Measurements from ENCODE around the gene GPR15LG. TPM values are rescaled to one million over a fixed set of nuclear protein-coding genes. Genes with fewer than 3 reads are reported as not detected.

The GPR15LG gene
- total RNA-seq, 1 donor from 2014 or later: 0.70 TPM

GRCh38 chr10:84202349-84202748 is 28.7 kb downstream of the GPR15LG start:
- DNase-seq (ENCODE audit: extremely low spot score, unreplicated experiment): no peak
- no peaks in the 10 kb centered on the region for H3K4me1 Mint-ChIP-seq (ENCODE audit: unreplicated experiment)
- no peak overlapping the region for H3K27ac Mint-ChIP-seq
- H3K9me3 Mint-ChIP-seq: no peaks in the 10 kb centered on the region
- no peaks in the 10 kb centered on the region for H3K36me3 Mint-ChIP-seq
- H3K27me3 Mint-ChIP-seq: peaks cover 52% of the 10 kb centered on the region
- TF ChIP-seq, protein P1, sequence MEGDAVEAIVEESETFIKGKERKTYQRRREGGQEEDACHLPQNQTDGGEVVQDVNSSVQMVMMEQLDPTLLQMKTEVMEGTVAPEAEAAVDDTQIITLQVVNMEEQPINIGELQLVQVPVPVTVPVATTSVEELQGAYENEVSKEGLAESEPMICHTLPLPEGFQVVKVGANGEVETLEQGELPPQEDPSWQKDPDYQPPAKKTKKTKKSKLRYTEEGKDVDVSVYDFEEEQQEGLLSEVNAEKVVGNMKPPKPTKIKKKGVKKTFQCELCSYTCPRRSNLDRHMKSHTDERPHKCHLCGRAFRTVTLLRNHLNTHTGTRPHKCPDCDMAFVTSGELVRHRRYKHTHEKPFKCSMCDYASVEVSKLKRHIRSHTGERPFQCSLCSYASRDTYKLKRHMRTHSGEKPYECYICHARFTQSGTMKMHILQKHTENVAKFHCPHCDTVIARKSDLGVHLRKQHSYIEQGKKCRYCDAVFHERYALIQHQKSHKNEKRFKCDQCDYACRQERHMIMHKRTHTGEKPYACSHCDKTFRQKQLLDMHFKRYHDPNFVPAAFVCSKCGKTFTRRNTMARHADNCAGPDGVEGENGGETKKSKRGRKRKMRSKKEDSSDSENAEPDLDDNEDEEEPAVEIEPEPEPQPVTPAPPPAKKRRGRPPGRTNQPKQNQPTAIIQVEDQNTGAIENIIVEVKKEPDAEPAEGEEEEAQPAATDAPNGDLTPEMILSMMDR (conservative IDR thresholded peaks at IDR 0.05): peak; percentile 28
- H3K4me3 Mint-ChIP-seq: no peak overlapping the region

- no peaks in the 10 kb centered on the region for H3K4me1 Mint-ChIP-seq (ENCODE audit: unreplicated experiment)
- no peaks in the 10 kb centered on the region for H3K9me3 Mint-ChIP-seq
- no peak overlapping the region for H3K4me3 Mint-ChIP-seq
- H3K27ac Mint-ChIP-seq: no peak overlapping the region
- TF ChIP-seq, protein P1 (conservative IDR thresholded peaks at IDR 0.05): peak; percentile 47
- DNase-seq (ENCODE audit: extremely low spot score, unreplicated experiment): no peak
- no peaks in the 10 kb centered on the region for H3K36me3 Mint-ChIP-seq
- peaks cover 54% of the 10 kb centered on the region for H3K27me3 Mint-ChIP-seq
Measured at GRCh38 chr10:84204122-84204521, 30.5 kb downstream of the GPR15LG start.

DNA sequence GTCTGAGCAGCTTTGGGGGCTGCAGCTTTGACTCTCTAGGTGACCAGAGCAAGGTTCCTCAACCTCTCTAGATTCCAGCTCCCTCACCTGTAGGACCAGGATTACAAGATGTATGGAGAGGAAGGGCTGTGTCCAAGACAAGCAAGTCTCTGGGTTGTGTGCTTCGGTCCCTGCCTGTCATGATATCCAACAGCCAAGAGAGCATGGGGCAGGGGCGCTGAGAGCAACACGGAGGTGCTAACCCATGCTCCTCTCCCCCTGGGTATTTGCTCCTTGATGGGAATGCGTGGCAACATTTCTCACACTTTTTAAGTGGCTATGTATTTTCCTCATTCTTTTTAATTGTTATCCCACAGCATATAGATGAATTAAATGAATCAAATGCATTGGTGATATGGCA is 31.0 kb downstream of the GPR15LG start:
- TF ChIP-seq, protein P1 (conservative IDR thresholded peaks at IDR 0.05): no peak
- no peaks in the 10 kb centered on the region for H3K9me3 Mint-ChIP-seq
- H3K27ac Mint-ChIP-seq: no peak overlapping the region
- peaks cover 49% of the 10 kb centered on the region for H3K27me3 Mint-ChIP-seq
- H3K4me1 Mint-ChIP-seq (ENCODE audit: unreplicated experiment): no peaks in the 10 kb centered on the region
- no peak overlapping the region for H3K4me3 Mint-ChIP-seq
- H3K36me3 Mint-ChIP-seq: no peaks in the 10 kb centered on the region
- DNase-seq (ENCODE audit: extremely low spot score, unreplicated experiment): no peak

- Mint-ChIP-seq H3K4me3 (no peak overlapping the region), H3K27me3 (peaks cover 45% of the 10 kb centered on the region), H3K36me3 (no peaks in the 10 kb centered on the region), H3K4me1 (ENCODE audit: unreplicated experiment) (no peaks in the 10 kb centered on the region), H3K9me3 (no peaks in the 10 kb centered on the region), H3K27ac (no peak overlapping the region)
- no peak for DNase-seq (ENCODE audit: extremely low spot score, unreplicated experiment)
- TF ChIP-seq, protein P1 (conservative IDR thresholded peaks at IDR 0.05): peak; percentile 83
Measured at GRCh38 chr10:84205049-84205852, 31.6 kb downstream of the GPR15LG start.

- H3K27ac Mint-ChIP-seq: no peak overlapping the region
- no peak overlapping the region for H3K4me3 Mint-ChIP-seq
- no peaks in the 10 kb centered on the region for H3K36me3 Mint-ChIP-seq
- DNase-seq (ENCODE audit: extremely low spot score, unreplicated experiment): no peak
- H3K4me1 Mint-ChIP-seq (ENCODE audit: unreplicated experiment): no peaks in the 10 kb centered on the region
- no peaks in the 10 kb centered on the region for H3K9me3 Mint-ChIP-seq
- TF ChIP-seq, protein P1 (conservative IDR thresholded peaks at IDR 0.05): peak; percentile 43
- H3K27me3 Mint-ChIP-seq: peaks cover 38% of the 10 kb centered on the region
Measured at GRCh38 chr10:84205853-84206525, 32.4 kb downstream of the GPR15LG start.
